Measurements from ENCODE around the gene SPN. TPM values are rescaled to one million over a fixed set of nuclear protein-coding genes. Genes with fewer than 3 reads are reported as not detected.
"Not testable (repeated sequence)": the region's sequence is repeated elsewhere in the genome, so short reads cannot be mapped to it uniquely, and the experiment has no call there.

Gene SPN
- total RNA-seq, 1 donor from 2014 or later: not detected

GRCh38 chr16:29699324-29700219, 36.5 kb downstream of the SPN start:
- no peak for DNase-seq (ENCODE audit: low read depth)

- peak; percentile 80 for DNase-seq (ENCODE audit: low read depth)
Measured at GRCh38 chr16:29700253-29700987, 37.4 kb downstream of the SPN start.

GRCh38 chr16:29701214-29701555, 38.1 kb downstream of the SPN start:
- DNase-seq (ENCODE audit: low read depth): no peak

GRCh38 chr16:29702269-29702668, 39.2 kb downstream of the SPN start:
- no peak for DNase-seq (ENCODE audit: low read depth)

GRCh38 chr16:29705030-29705429, 42.0 kb downstream of the SPN start:
- no peak for DNase-seq (ENCODE audit: low read depth)

GRCh38 chr16:29707160-29707559, 44.1 kb downstream of the SPN start:
- DNase-seq (ENCODE audit: low read depth): not testable (repeated sequence)

GRCh38 chr16:29708917-29709600, 46.0 kb downstream of the SPN start:
- no peak for DNase-seq (ENCODE audit: low read depth)

- DNase-seq (ENCODE audit: low read depth): not testable (repeated sequence)
Measured at GRCh38 chr16:29709657-29710056, 46.6 kb downstream of the SPN start.

GRCh38 chr16:29710227-29711219, 47.5 kb downstream of the SPN start:
- peak; percentile 73 for DNase-seq (ENCODE audit: low read depth)

- no peak for DNase-seq (ENCODE audit: low read depth)
Measured at GRCh38 chr16:29712809-29713208, 49.8 kb downstream of the SPN start.

- no peak for DNase-seq (ENCODE audit: low read depth)
Measured at GRCh38 chr16:29714396-29714795, 51.3 kb downstream of the SPN start.

- no peak for DNase-seq (ENCODE audit: low read depth)
Measured at GRCh38 chr16:29714972-29715371, 51.9 kb downstream of the SPN start.

GRCh38 chr16:29717113-29717512, 54.1 kb downstream of the SPN start:
- DNase-seq (ENCODE audit: low read depth): no peak

GRCh38 chr16:29719063-29719462, 56.0 kb downstream of the SPN start:
- DNase-seq (ENCODE audit: low read depth): no peak

Other genes with a start within 250 kb of the SPN start
- gene BOLA2, start 208.9 kb upstream of the SPN start, total RNA-seq: 9.5 and 11.2 TPM in 2 replicates
- 17.7 and 20.6 TPM in 2 replicates for gene SLX1B, start 208.7 kb upstream of the SPN start, total RNA-seq
- 0.32 and 5.8 TPM in 2 replicates for gene SULT1A4, start 203.3 kb upstream of the SPN start, total RNA-seq
- 5.8 and 8.1 TPM in 2 replicates for gene NPIPB12, start 156.8 kb upstream of the SPN start, total RNA-seq
- gene QPRT, start 15.9 kb downstream of the SPN start, total RNA-seq: 20.7 and 31.0 TPM in 2 replicates
- not detected in 2 replicates for gene C16orf54, start 82.7 kb downstream of the SPN start, total RNA-seq
- gene ZG16, start 115.0 kb downstream of the SPN start, total RNA-seq: not detected in 2 replicates
- gene KIF22, start 127.5 kb downstream of the SPN start, total RNA-seq: 10.2 and 10.9 TPM in 2 replicates
- 136 and 218 TPM in 2 replicates for gene MAZ, start 143.3 kb downstream of the SPN start, total RNA-seq
- 0.83 and 3.1 TPM in 2 replicates for gene PRRT2, start 148.9 kb downstream of the SPN start, total RNA-seq
- gene PAGR1, start 152.9 kb downstream of the SPN start, total RNA-seq: 38.4 and 49.0 TPM in 2 replicates
- gene MVP, start 157.2 kb downstream of the SPN start, total RNA-seq: 361 and 417 TPM in 2 replicates
- 47.2 and 53.9 TPM in 2 replicates for gene CDIPT, start 200.0 kb downstream of the SPN start, total RNA-seq
- gene SEZ6L2, start 236.3 kb downstream of the SPN start, total RNA-seq: 6.4 and 11.8 TPM in 2 replicates
- 3.9 and 4.0 TPM in 2 replicates for gene ASPHD1, start 237.2 kb downstream of the SPN start, total RNA-seq

All from myocyte (in vitro differentiated cells).